Nephron (organoid): ENCODE data around the gene USP22.
A peak's percentile ranks its signal among the peaks of the same experiment; 100 is the strongest.

Experiments
- H3K27ac Mint-ChIP-seq, 3 experiments: 2 replicates each; pipeline ENCODE4 v1.8.0; 2020; ENCODE audit warnings: mixed read lengths in 3 of 3, mild to moderate bottlenecking in 2 of 3, moderate library complexity in 1 of 3
- H3K27me3 Mint-ChIP-seq: 2 replicates; pipeline ENCODE4 v1.8.0; 2021; ENCODE audit warnings: low read depth, mild to moderate bottlenecking, moderate library complexity, mixed read lengths
- H3K36me3 Mint-ChIP-seq: 2 replicates; pipeline ENCODE4 v1.8.0; 2020; ENCODE audit warnings: low read depth, mixed read lengths
- H3K4me1 Mint-ChIP-seq: 2 replicates; pipeline ENCODE4 v1.8.0; 2020; ENCODE audit warnings: mixed read lengths
- H3K4me3 Mint-ChIP-seq, 3 experiments: 2 replicates each; pipeline ENCODE4 v1.8.0; 2020; ENCODE audit warnings: mild to moderate bottlenecking in 3 of 3, mixed read lengths in 3 of 3, moderate library complexity in 2 of 3
- H3K9me3 Mint-ChIP-seq: 2 replicates; pipeline ENCODE4 v1.8.0; 2020; ENCODE audit warnings: mixed read lengths
- CTCF ChIP-seq, 3 experiments: fragments of 200-600 bp; sonication (generic); IDR thresholded peaks; one replicate each; pipeline ENCODE4 v1.5.0; 2021; ENCODE audit warnings: antibody characterized with exemption in 3 of 3; ENCODE audit not compliant: unreplicated experiment in 3 of 3

The USP22 gene

GRCh38 chr17:21004016-21004930 lies 38.5 kb downstream of the USP22 start:
- TF ChIP-seq CTCF (IDR thresholded peaks at IDR 0.05; ENCODE audit: unreplicated experiment in 3 of 3) = no peak

GRCh38 chr17:21003007-21003621 lies 39.7 kb downstream of the USP22 start:
- Mint-ChIP-seq H3K27me3 (no peaks in the 10 kb centered on the region), H3K4me3 (no peak overlapping the region), H3K9me3 (no peaks in the 10 kb centered on the region), H3K27ac (peak overlapping the region in 1 of 3 experiments; percentile 75), H3K4me1 (peaks cover 34% of the 10 kb centered on the region), H3K36me3 (peaks cover 87% of the 10 kb centered on the region)
- TF ChIP-seq CTCF (IDR thresholded peaks at IDR 0.05; ENCODE audit: unreplicated experiment in 3 of 3) = no peak

More at GRCh38 chr17:21004016-21004930, 38.5 kb downstream of the USP22 start:
- H3K27me3 Mint-ChIP-seq = no peaks in the 10 kb centered on the region
- no peaks in the 10 kb centered on the region for H3K9me3 Mint-ChIP-seq
- peaks cover 91% of the 10 kb centered on the region for H3K36me3 Mint-ChIP-seq
- H3K4me1 Mint-ChIP-seq = peaks cover 25% of the 10 kb centered on the region
- no peak overlapping the region for H3K4me3 Mint-ChIP-seq
- H3K27ac Mint-ChIP-seq = no peak overlapping the region

- Mint-ChIP-seq H3K27me3 (no peaks in the 10 kb centered on the region), H3K27ac (peak overlapping the region; percentile 67 to 82 (median 79)), H3K36me3 (peaks cover 80% of the 10 kb centered on the region), H3K4me1 (peaks cover 34% of the 10 kb centered on the region), H3K4me3 (no peak overlapping the region), H3K9me3 (no peaks in the 10 kb centered on the region)
- no peak for TF ChIP-seq CTCF (IDR thresholded peaks at IDR 0.05; ENCODE audit: unreplicated experiment in 3 of 3)
Observed at GRCh38 chr17:21002309-21003006, 40.4 kb downstream of the USP22 start.

GRCh38 chr17:21001813-21002221 lies 41.0 kb downstream of the USP22 start:
- no peak for TF ChIP-seq CTCF (IDR thresholded peaks at IDR 0.05; ENCODE audit: unreplicated experiment in 3 of 3)
- Mint-ChIP-seq H3K4me1 (peaks cover 34% of the 10 kb centered on the region), H3K27ac (peak overlapping the region; percentile 67 to 82 (median 79)), H3K9me3 (no peaks in the 10 kb centered on the region), H3K27me3 (no peaks in the 10 kb centered on the region), H3K36me3 (peaks cover 74% of the 10 kb centered on the region), H3K4me3 (no peak overlapping the region)

- peaks cover 68% of the 10 kb centered on the region for H3K36me3 Mint-ChIP-seq
- H3K27me3 Mint-ChIP-seq = no peaks in the 10 kb centered on the region
- H3K27ac Mint-ChIP-seq = peak overlapping the region; percentile 67 to 82 (median 79)
- H3K4me1 Mint-ChIP-seq = peaks cover 34% of the 10 kb centered on the region
- no peak overlapping the region for H3K4me3 Mint-ChIP-seq
- no peaks in the 10 kb centered on the region for H3K9me3 Mint-ChIP-seq
- TF ChIP-seq CTCF (IDR thresholded peaks at IDR 0.05; ENCODE audit: unreplicated experiment in 3 of 3) = no peak
Observed at GRCh38 chr17:21001111-21001812, 41.5 kb downstream of the USP22 start.
